ENCODE results near the gene SIK1.
"Not testable (repeated sequence)": the region's sequence is repeated elsewhere in the genome, so short reads cannot be mapped to it uniquely, and the experiment has no call there.

DNA sequence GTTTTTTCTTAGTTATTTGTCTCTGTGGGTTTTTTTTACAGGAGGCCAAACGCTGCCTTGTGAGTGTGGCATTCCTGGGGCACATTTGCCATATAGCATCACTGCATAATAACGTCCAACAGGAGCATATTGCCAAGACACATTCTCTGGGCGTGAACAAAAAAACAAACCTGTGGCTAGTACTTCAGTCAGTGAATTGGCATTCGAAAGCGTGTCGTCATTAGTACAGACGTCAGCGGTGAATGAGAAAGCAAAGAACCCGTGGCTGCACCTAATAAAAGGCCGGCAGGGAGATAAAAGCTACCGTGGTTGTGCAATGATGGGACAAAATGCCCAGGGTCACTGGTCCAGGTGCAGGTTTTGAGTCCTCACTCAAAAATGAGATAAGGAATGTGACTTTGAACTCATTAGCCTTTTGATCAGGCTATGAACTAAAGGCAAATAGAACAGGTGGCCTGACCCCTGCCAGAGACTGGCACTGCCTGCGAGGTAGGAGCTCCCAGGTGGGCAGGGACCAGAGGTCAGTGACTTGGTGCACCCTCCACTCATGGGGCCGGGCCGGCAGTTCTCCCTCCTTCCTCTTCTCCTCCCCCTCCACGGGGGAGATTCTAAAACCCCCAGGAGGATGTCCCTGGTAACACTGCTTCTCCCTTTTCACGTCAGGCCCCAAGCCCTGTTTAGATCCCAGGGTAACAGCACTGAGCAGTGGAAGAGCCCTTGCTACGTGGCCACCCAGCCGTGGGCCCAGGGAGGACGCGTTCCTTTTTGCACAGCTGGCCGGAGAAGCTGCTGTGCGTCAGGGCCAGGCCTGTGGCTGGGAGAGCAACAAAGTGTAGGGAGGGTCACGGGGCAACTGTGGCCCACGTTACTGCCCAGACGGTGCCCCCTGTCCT lies 14.2 kb upstream of the SIK1 start:
- TF ChIP-seq, protein P1, sequence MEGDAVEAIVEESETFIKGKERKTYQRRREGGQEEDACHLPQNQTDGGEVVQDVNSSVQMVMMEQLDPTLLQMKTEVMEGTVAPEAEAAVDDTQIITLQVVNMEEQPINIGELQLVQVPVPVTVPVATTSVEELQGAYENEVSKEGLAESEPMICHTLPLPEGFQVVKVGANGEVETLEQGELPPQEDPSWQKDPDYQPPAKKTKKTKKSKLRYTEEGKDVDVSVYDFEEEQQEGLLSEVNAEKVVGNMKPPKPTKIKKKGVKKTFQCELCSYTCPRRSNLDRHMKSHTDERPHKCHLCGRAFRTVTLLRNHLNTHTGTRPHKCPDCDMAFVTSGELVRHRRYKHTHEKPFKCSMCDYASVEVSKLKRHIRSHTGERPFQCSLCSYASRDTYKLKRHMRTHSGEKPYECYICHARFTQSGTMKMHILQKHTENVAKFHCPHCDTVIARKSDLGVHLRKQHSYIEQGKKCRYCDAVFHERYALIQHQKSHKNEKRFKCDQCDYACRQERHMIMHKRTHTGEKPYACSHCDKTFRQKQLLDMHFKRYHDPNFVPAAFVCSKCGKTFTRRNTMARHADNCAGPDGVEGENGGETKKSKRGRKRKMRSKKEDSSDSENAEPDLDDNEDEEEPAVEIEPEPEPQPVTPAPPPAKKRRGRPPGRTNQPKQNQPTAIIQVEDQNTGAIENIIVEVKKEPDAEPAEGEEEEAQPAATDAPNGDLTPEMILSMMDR (IDR thresholded peaks at IDR 0.05), result not testable (repeated sequence)
- TF ChIP-seq POLR2A (IDR thresholded peaks at IDR 0.05), result not testable (repeated sequence)

Measured in testis (tissue), 2 donors.